B cell (primary cell): ENCODE data around the gene GRK5. TPM values are rescaled to one million over a fixed set of nuclear protein-coding genes. Genes with fewer than 3 reads are reported as not detected.

ENCODE experiments used
- ATAC-seq: fragments of 200-7000 bp; cut with Tn5 transposase; one replicate; pipeline ENCODE4 v1.10.0; 2021; ENCODE audit warnings: low read depth, mild to moderate bottlenecking, moderate number of reproducible peaks, moderate library complexity
- CTCF ChIA-PET: fragments of 350-600 bp; sonication (Branson Sonifier 250); formaldehyde crosslinking; loops from one replicate; lab custom pipeline; 2021; ENCODE audit warnings: antibody characterized with exemption, inconsistent platforms; lab: Charles Lee
- POLR2A ChIA-PET: fragments of 350-600 bp; sonication (Branson Sonifier 250); formaldehyde crosslinking; loops from one replicate; lab custom pipeline; 2021; ENCODE audit warnings: antibody characterized with exemption; lab: Charles Lee
- DNase-seq: peaks from one replicate; pipeline ENCODE4 v3.0.0; 2013
- H2AFZ ChIP-seq: 2 replicates; pipeline ENCODE4 v1.6.1; 2012; ENCODE audit warnings: mild to moderate bottlenecking, low read depth, low read length; ENCODE audit not compliant: insufficient read depth, poor library complexity, severe bottlenecking
- H3K27ac ChIP-seq, 2 donors: 1 replicate in 1 of 2; 2 replicates in 1 of 2; pipeline ENCODE4 v1.5.1; 2012 to 2013; ENCODE audit warnings: low read length in 2 of 2, mild to moderate bottlenecking in 2 of 2, moderate library complexity in 1 of 2
- H3K27me3 ChIP-seq, 4 experiments: fragments of 200-600 bp in 1 of 4; sonication (generic) in 1 of 4; replicated peaks in 1 of 4; 1 replicate in 2 of 4; 2 replicates in 2 of 4; pipeline versions ENCODE4 v1.6.1 to v1.7.0; 2013 to 2016; ENCODE audit warnings: low read length in 3 of 4, mild to moderate bottlenecking in 2 of 4, mixed read lengths in 1 of 4, moderate library complexity in 1 of 4; ENCODE audit not compliant: insufficient read depth in 4 of 4, control insufficient read depth in 3 of 4; ENCODE audit errors: control extremely low read depth in 1 of 4
- H3K36me3 ChIP-seq, 2 experiments: replicated peaks in 1 of 2; 1 replicate in 1 of 2; 2 replicates in 1 of 2; pipeline versions ENCODE4 v1.6.1 to v1.7.1; 2013; ENCODE audit warnings: low read length in 1 of 2; ENCODE audit not compliant: insufficient read depth in 2 of 2, control insufficient read depth in 1 of 2; ENCODE audit errors: control extremely low read depth in 1 of 2, extremely low read depth in 1 of 2
- H3K4me1 ChIP-seq, 2 donors: fragments of 200-600 bp in 1 of 2; sonication (generic) in 1 of 2; 1 replicate in 1 of 2; 2 replicates in 1 of 2; pipeline versions ENCODE4 v1.5.1 to v1.6.1; 2013 to 2017; ENCODE audit warnings: low read length in 2 of 2; ENCODE audit not compliant: control insufficient read depth in 2 of 2, insufficient read depth in 2 of 2
- H3K4me2 ChIP-seq: replicated peaks from 2 replicates; pipeline ENCODE3; 2012; ENCODE audit warnings: mild to moderate bottlenecking, low read depth, low read length; ENCODE audit not compliant: poor library complexity, severe bottlenecking
- H3K4me3 ChIP-seq, 5 experiments: fragments of 200-600 bp in 1 of 5; sonication (generic) in 1 of 5; 1 replicate in 3 of 5; 2 replicates in 2 of 5; pipeline versions ENCODE4 v1.5.1 to v1.7.0; 2011 to 2016; ENCODE audit warnings: low read length in 4 of 5, mild to moderate bottlenecking in 4 of 5, low read depth in 2 of 5, control low read depth in 1 of 5, moderate library complexity in 1 of 5; ENCODE audit not compliant: insufficient read depth in 1 of 5; ENCODE audit errors: control extremely low read depth in 1 of 5, extremely low read depth in 1 of 5
- H3K79me2 ChIP-seq: fragments of 200-600 bp; sonication (generic); one replicate; pipeline ENCODE4 v1.6.0; 2016; ENCODE audit warnings: low read length; ENCODE audit not compliant: control insufficient read depth, insufficient read depth
- H3K9ac ChIP-seq: fragments of 200-600 bp; sonication (generic); 2 replicates; pipeline ENCODE4 v1.6.1; 2017; ENCODE audit warnings: mild to moderate bottlenecking, low read length, moderate library complexity
- H3K9me3 ChIP-seq, 3 donors: one replicate each; pipeline versions ENCODE4 v1.6.1 to v1.7.1; 2013; ENCODE audit warnings: low read length in 2 of 3; ENCODE audit not compliant: control insufficient read depth in 2 of 3, insufficient read depth in 1 of 3; ENCODE audit errors: control extremely low read depth in 1 of 3
- H4K20me1 ChIP-seq: 2 replicates; pipeline ENCODE4 v1.6.0; 2012; ENCODE audit warnings: mild to moderate bottlenecking, low read length; ENCODE audit not compliant: insufficient read depth, control insufficient read depth, poor library complexity, severe bottlenecking
- H3K27ac Mint-ChIP-seq: one replicate; pipeline ENCODE4 v1.8.0; 2021; ENCODE audit warnings: mixed read lengths
- H3K27me3 Mint-ChIP-seq: one replicate; pipeline ENCODE4 v1.8.0; 2021; ENCODE audit warnings: mixed read lengths
- H3K4me1 Mint-ChIP-seq: one replicate; pipeline ENCODE4 v1.8.0; 2021; ENCODE audit warnings: mixed read lengths
- H3K4me3 Mint-ChIP-seq: one replicate; pipeline ENCODE4 v1.8.0; 2021; ENCODE audit warnings: mixed read lengths
- H3K9me3 Mint-ChIP-seq: one replicate; pipeline ENCODE4 v1.8.0; 2022; ENCODE audit warnings: mixed read lengths; ENCODE audit not compliant: insufficient read depth
- CTCF ChIP-seq: fragments of 200-600 bp; IDR thresholded peaks from one replicate; pipeline ENCODE4 v1.8.0; 2022; ENCODE audit warnings: antibody characterized with exemption, mild to moderate bottlenecking
- EZH2 ChIP-seq: IDR thresholded peaks from 2 replicates; pipeline ENCODE4 v1.6.1; 2012; ENCODE audit warnings: borderline replicate concordance, low read depth, mild to moderate bottlenecking, moderate library complexity, low read length; ENCODE audit not compliant: insufficient read depth, poor library complexity, severe bottlenecking
- WGBS: methylation state at CpG from one replicate; pipeline ENCODE4 v1.1.5; 2013; ENCODE audit warnings: missing lambda C conversion rate; ENCODE audit not compliant: insufficient coverage; 5-methylcytosine and 5-hydroxymethylcytosine counted together
- intact Hi-C: fragments of 100-400 bp; cut with micrococcal nuclease; formaldehyde crosslinking; loops from one replicate; pipeline ENCODE4 v1.10.0; 2022
- polyA plus RNA-seq: library from polyadenylated mRNA; depleted of rRNA; stranded (reverse); fragments of >200 nt; gene quantifications from 2 replicates; pipeline ENCODE4 v1.2.3, GENCODE V29; 2012
- total RNA-seq, 2 donors: library from RNA; stranded (reverse); fragments of 120-200 nt in 1 of 2; gene quantifications; 1 replicate in 1 of 2; 2 replicates in 1 of 2; pipeline versions ENCODE4 v1.2.3 to v1.2.4, GENCODE V29; 2013 to 2022

Gene GRK5
- total and polyA plus RNA-seq, 2 donors (not counting 1 experiment from before 2014, with no cell fraction given): 21.9 to 54.8 TPM

GRCh38 chr10:119397416-119397815 lies 190.0 kb downstream of the GRK5 start:
- no peaks in the 10 kb centered on the region for H3K27me3 ChIP-seq
- H2AFZ ChIP-seq: no peak overlapping the region
- WGBS: 97% methylated on average over 6 of the region's 6 CpGs
- peaks cover 0 to 46% of the 10 kb centered on the region in 2 experiments for H3K36me3 ChIP-seq
- Mint-ChIP-seq H3K27me3 (no peaks in the 10 kb centered on the region), H3K9me3 (no peaks in the 10 kb centered on the region), H3K4me1 (peaks cover 42% of the 10 kb centered on the region), H3K27ac (peak overlapping the region; percentile 96), H3K4me3 (no peak overlapping the region)
- no peak for TF ChIP-seq CTCF
- no peak for TF ChIP-seq EZH2
- H3K9ac ChIP-seq: no peak overlapping the region
- H3K79me2 ChIP-seq: peaks cover 62% of the 10 kb centered on the region
- intact Hi-C loops: no loop called here
- no peaks in the 10 kb centered on the region for H4K20me1 ChIP-seq
- ChIA-PET POLR2A (no interaction called here), CTCF (no interaction called here)
- DNase-seq (no peak), ATAC-seq (no peak)
- peaks cover 0 to 8% (median 0%) of the 10 kb centered on the region in 3 donors for H3K9me3 ChIP-seq
- H3K4me3 ChIP-seq: no peak overlapping the region
- peak overlapping the region; percentile 69 for H3K4me2 ChIP-seq
- H3K27ac ChIP-seq: peak overlapping the region in 1 of 2 donors; percentile 91
- H3K4me1 ChIP-seq: peaks cover 37% of the 10 kb centered on the region in 2 donors

- DNase-seq: no peak
- Histone ChIP-seq H3K4me2 (no peak overlapping the region), H3K36me3 (peaks cover 0 to 39% of the 10 kb centered on the region in 2 experiments), H3K27me3 (no peaks in the 10 kb centered on the region), H3K9me3 (peaks cover 0 to 8% (median 0%) of the 10 kb centered on the region in 3 donors), H3K79me2 (peaks cover 50% of the 10 kb centered on the region), H3K9ac (no peak overlapping the region), H3K4me1 (peaks cover 33 to 34% of the 10 kb centered on the region in 2 donors), H3K27ac (no peak overlapping the region), H4K20me1 (no peaks in the 10 kb centered on the region), H3K4me3 (no peak overlapping the region), H2AFZ (no peak overlapping the region)
- Mint-ChIP-seq H3K27me3 (no peaks in the 10 kb centered on the region), H3K4me3 (no peak overlapping the region), H3K9me3 (no peaks in the 10 kb centered on the region), H3K27ac (peak overlapping the region; percentile 53), H3K4me1 (peaks cover 38% of the 10 kb centered on the region)
- intact Hi-C loops: no loop called here
- POLR2A ChIA-PET: no interaction called here
- no peak for ATAC-seq
- CTCF ChIA-PET: interaction anchor here (1.5 kb wide), 1 partner anchor 10 kb away, joined by 3 read pairs; no protein-coding TSS in a partner anchor
- no peak for TF ChIP-seq EZH2
- no peak for TF ChIP-seq CTCF
- WGBS: 100% methylated on average over 5 of the region's 5 CpGs
Observed at GRCh38 chr10:119398996-119399395, 191.6 kb downstream of the GRK5 start.
